Activated CD8-positive, alpha-beta memory T cell treated with anti-CD3 and anti-CD28 coated beads, Interleukin-2, amount 10 ng/mL, durations not matched to agents 7 days and 5 days (primary cell): ENCODE data around the gene ABCC10. TPM values are rescaled to one million over a fixed set of nuclear protein-coding genes. Genes with fewer than 3 reads are reported as not detected.

Experiments used
- ATAC-seq: fragments of 150-1000 bp; cut with Tn5 transposase; one replicate; pipeline ENCODE4 v1.10.0; 2021; ENCODE audit warnings: moderate library complexity
- CTCF ChIA-PET: fragments of 350-600 bp; sonication (Branson Sonifier 250); formaldehyde crosslinking; loops from one replicate; lab custom pipeline; 2021; ENCODE audit warnings: antibody characterized with exemption; lab: Charles Lee
- DNase-seq: peaks from one replicate; pipeline ENCODE4 v3.0.0-alpha.2; 2020
- H3K27ac Mint-ChIP-seq: one replicate; pipeline ENCODE4 v1.8.0; 2021; ENCODE audit warnings: mild to moderate bottlenecking, mixed read lengths
- H3K27me3 Mint-ChIP-seq: one replicate; pipeline ENCODE4 v1.8.0; 2021; ENCODE audit warnings: mixed read lengths
- H3K36me3 Mint-ChIP-seq: one replicate; pipeline ENCODE4 v1.8.0; 2021; ENCODE audit warnings: mild to moderate bottlenecking, mixed read lengths
- H3K4me1 Mint-ChIP-seq: one replicate; pipeline ENCODE4 v1.8.0; 2021; ENCODE audit warnings: mixed read lengths
- H3K4me3 Mint-ChIP-seq: one replicate; pipeline ENCODE4 v1.8.0; 2021; ENCODE audit warnings: mild to moderate bottlenecking, moderate library complexity, mixed read lengths
- H3K9me3 Mint-ChIP-seq: one replicate; pipeline ENCODE4 v1.8.0; 2022; ENCODE audit warnings: low read depth, mixed read lengths
- total RNA-seq, 2 experiments: library from RNA; stranded (reverse); gene quantifications; one replicate each; pipeline ENCODE4 v1.2.3, GENCODE V29; 2021

Gene ABCC10
- total RNA-seq, 2 experiments from 2014 or later = 52.0 to 59.6 TPM

DNA sequence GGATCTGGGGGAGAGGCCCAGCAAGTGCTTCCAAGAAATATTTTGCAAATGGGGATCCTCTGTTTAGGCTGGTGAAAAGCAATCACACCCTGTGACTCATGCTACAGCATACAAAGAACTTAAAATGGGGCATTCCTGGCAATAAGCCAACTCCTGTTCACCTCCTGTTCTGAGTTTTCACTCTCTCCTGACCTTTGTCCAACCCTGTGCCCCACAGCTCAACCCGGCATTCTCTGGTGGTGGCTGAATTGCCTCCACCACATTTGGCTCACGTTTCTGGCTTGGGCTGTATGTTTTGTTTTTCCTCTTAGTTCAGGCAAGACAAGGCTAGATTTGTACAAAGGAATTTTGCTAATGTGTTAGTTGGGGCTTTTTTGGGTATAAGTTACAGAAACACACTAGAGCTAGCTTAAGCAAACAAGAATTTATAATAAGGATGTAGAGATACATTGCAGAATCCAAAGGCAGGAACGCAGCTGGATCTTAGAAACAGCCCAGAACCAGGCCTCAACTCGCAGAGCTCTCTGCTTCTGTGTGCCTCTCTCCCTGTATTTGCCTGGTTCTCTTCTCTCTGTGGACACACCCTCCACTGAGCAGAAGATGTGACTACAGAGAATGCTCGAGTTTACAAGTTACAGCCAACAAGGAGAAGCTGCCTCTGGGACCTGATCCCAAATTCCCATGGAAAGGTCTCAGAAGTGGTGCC lies 9.4 kb downstream of the ABCC10 start:
- no peaks in the 10 kb centered on the region for H3K27me3 Mint-ChIP-seq
- H3K4me1 Mint-ChIP-seq = no peaks in the 10 kb centered on the region
- ATAC-seq (no peak), DNase-seq (no peak)
- no peak overlapping the region for H3K4me3 Mint-ChIP-seq
- CTCF ChIA-PET = interaction anchor here (2.7 kb wide), 1 partner anchor 70 kb away, joined by 7 read pairs; no protein-coding TSS in a partner anchor
- peaks cover 6% of the 10 kb centered on the region for H3K36me3 Mint-ChIP-seq
- H3K9me3 Mint-ChIP-seq = no peaks in the 10 kb centered on the region
- H3K27ac Mint-ChIP-seq = no peak overlapping the region

DNA sequence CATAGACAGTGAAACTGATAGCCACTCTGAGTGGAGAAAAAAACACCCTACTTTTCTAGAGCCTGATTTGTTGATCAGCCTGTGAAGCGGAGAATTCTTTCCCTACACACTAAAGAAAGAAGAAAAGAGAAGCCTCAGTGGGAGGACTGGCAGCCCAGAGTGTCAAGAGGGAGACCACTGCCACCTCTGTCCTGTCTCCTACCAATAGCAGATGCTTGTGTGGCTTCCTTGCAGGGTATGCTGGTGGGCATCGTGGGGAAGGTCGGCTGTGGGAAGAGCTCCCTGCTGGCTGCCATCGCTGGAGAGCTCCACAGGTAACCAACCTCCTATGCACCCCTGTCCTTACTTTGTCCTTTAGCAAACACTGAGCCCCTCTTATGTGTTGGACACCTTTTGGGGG lies 10.4 kb downstream of the ABCC10 start:
- DNase-seq (no peak), ATAC-seq (no peak)
- H3K36me3 Mint-ChIP-seq = peaks cover 5% of the 10 kb centered on the region
- H3K27ac Mint-ChIP-seq = no peak overlapping the region
- H3K4me1 Mint-ChIP-seq = no peaks in the 10 kb centered on the region
- H3K4me3 Mint-ChIP-seq = no peak overlapping the region
- CTCF ChIA-PET = interaction anchor here (2.7 kb wide), 1 partner anchor 69 kb away, joined by 7 read pairs; no protein-coding TSS in a partner anchor
- no peaks in the 10 kb centered on the region for H3K9me3 Mint-ChIP-seq
- H3K27me3 Mint-ChIP-seq = no peaks in the 10 kb centered on the region

DNA sequence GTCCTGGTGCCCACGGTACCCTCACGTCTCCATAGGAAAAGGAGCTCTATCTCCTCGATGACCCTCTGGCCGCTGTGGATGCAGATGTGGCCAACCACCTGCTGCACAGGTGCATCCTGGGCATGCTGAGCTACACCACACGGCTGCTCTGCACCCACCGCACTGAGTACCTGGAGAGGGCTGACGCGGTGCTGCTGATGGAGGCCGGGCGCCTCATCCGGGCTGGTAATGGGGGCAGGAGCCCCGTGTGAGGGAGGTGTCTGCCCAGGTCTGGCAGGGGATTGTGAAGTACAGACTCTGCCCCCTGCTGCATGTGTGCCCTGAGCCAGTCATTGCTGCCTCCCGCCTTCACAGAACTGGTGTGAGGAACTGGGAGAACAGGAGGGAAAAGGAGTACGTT lies 15.6 kb downstream of the ABCC10 start:
- Mint-ChIP-seq H3K27me3 (no peaks in the 10 kb centered on the region), H3K9me3 (no peaks in the 10 kb centered on the region), H3K4me1 (no peaks in the 10 kb centered on the region), H3K27ac (no peak overlapping the region), H3K36me3 (peaks cover 1% of the 10 kb centered on the region), H3K4me3 (no peak overlapping the region)
- ATAC-seq = no peak
- no peak for DNase-seq
- CTCF ChIA-PET = interaction anchor here (1.6 kb wide), 1 partner anchor 15 kb away, joined by 6 read pairs; the partner anchor contains the start of gene ABCC10

DNA sequence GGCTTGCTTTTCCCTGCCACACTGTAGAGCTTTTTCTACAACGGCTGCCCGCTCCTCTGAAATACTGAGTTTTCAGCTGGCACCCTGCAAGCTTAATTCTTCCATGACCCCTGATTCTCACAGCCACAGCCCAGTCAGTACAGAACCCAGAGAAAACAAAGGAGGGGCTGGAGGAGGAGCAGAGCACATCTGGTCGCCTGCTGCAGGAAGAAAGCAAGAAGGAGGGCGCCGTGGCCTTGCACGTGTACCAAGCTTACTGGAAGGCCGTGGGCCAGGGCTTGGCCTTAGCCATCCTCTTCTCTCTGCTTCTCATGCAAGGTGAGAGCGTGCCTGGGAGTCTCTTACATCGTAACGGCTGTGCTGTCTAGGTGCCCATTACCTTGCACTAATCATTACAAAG lies 16.7 kb downstream of the ABCC10 start:
- Mint-ChIP-seq H3K36me3 (peaks cover 1% of the 10 kb centered on the region), H3K9me3 (no peaks in the 10 kb centered on the region), H3K4me1 (no peaks in the 10 kb centered on the region), H3K4me3 (no peak overlapping the region), H3K27me3 (no peaks in the 10 kb centered on the region), H3K27ac (no peak overlapping the region)
- peak; percentile 12 for ATAC-seq
- no peak for DNase-seq
- CTCF ChIA-PET = interaction anchor here (1.0 to 1.6 kb wide), 4 partner anchors 10 to 63 kb away, joined by 3 to 6 read pairs (median 3); partner anchors contain the start of genes ABCC10 and DLK2

DNA sequence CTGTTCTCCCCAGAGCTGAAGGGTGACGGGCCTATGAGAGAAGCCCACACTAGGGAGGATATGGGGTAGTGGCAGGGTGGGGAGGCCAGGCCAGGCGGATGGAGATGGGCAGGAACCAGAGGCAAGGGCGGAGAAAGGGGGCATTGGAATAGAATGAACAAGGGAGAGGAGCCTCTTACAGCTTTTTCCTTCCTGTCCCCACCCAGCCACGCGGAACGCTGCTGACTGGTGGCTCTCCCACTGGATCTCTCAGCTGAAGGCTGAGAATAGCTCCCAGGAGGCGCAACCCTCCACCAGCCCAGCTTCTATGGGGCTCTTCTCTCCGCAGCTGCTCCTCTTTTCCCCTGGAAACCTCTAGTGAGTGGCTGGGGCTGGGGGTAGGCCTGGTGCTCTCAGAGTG lies 17.2 kb downstream of the ABCC10 start:
- Mint-ChIP-seq H3K9me3 (no peaks in the 10 kb centered on the region), H3K4me3 (no peak overlapping the region), H3K27ac (no peak overlapping the region), H3K36me3 (peaks cover 1% of the 10 kb centered on the region), H3K4me1 (no peaks in the 10 kb centered on the region), H3K27me3 (no peaks in the 10 kb centered on the region)
- ATAC-seq (no peak), DNase-seq (no peak)
- CTCF ChIA-PET = interaction anchor here (1.4 kb wide), 2 partner anchors 10 to 62 kb away, joined by 3 read pairs; no protein-coding TSS in a partner anchor

DNA sequence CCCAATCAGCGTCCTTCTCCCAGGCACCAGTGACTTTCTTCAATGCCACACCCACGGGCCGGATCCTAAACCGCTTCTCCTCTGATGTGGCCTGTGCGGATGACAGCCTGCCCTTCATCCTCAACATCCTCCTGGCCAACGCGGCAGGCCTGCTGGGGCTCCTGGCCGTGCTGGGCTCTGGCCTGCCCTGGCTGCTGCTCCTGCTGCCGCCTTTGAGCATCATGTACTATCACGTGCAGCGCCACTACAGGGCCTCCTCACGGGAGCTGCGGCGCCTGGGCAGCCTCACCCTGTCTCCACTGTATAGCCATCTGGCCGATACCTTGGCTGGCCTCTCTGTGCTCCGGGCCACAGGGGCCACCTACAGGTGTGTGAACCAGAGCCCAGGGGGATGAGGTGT lies 18.2 kb downstream of the ABCC10 start:
- no peaks in the 10 kb centered on the region for H3K9me3 Mint-ChIP-seq
- peaks cover 4% of the 10 kb centered on the region for H3K36me3 Mint-ChIP-seq
- DNase-seq (no peak), ATAC-seq (no peak)
- CTCF ChIA-PET = no interaction called here
- H3K27me3 Mint-ChIP-seq = no peaks in the 10 kb centered on the region
- H3K27ac Mint-ChIP-seq = no peak overlapping the region
- H3K4me1 Mint-ChIP-seq = no peaks in the 10 kb centered on the region
- H3K4me3 Mint-ChIP-seq = no peak overlapping the region

DNA sequence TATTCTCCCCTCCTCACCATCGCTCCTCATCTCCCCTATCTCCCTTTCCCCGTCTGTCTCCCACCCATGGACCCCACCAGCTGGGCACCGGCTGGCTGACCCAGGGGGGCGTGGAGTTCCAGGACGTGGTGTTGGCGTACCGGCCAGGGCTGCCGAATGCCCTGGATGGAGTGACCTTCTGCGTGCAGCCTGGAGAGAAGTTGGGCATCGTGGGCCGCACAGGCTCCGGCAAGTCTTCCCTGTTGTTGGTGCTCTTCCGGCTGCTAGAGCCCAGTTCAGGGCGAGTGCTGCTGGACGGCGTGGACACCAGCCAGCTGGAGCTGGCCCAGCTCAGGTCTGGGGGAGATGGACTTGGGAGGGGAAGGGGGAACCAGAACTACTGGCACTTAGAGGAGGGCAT lies 20.3 kb downstream of the ABCC10 start:
- CTCF ChIA-PET = interaction anchor here (0.6 kb wide), 1 partner anchor 9 kb away, joined by 3 read pairs; no protein-coding TSS in a partner anchor
- Mint-ChIP-seq H3K27ac (no peak overlapping the region), H3K4me1 (no peaks in the 10 kb centered on the region), H3K4me3 (no peak overlapping the region), H3K27me3 (no peaks in the 10 kb centered on the region), H3K9me3 (no peaks in the 10 kb centered on the region), H3K36me3 (peaks cover 4% of the 10 kb centered on the region)
- no peak for DNase-seq
- no peak for ATAC-seq

DNA sequence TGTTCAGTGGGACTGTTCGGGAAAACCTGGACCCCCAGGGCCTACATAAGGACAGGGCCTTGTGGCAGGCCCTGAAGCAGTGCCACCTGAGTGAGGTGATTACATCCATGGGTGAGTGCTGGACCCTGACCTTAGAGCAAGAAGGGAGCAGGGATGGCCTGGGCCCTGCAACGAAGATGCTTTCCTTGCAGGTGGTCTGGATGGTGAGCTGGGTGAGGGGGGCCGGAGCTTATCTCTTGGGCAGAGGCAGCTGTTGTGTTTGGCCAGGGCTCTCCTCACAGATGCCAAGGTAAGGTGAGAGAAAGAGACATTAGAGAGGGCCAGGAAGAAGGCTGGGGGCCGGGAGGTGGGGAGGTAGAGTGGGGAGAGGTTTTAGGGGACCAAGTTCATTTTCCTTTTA lies 21.6 kb downstream of the ABCC10 start:
- no peaks in the 10 kb centered on the region for H3K4me1 Mint-ChIP-seq
- H3K4me3 Mint-ChIP-seq = no peak overlapping the region
- H3K9me3 Mint-ChIP-seq = no peaks in the 10 kb centered on the region
- H3K36me3 Mint-ChIP-seq = peaks cover 6% of the 10 kb centered on the region
- DNase-seq = no peak
- CTCF ChIA-PET = interaction anchor here (1.0 kb wide), 1 partner anchor 61 kb away, joined by 3 read pairs; the partner anchor contains the start of gene LRRC73
- no peaks in the 10 kb centered on the region for H3K27me3 Mint-ChIP-seq
- no peak for ATAC-seq
- H3K27ac Mint-ChIP-seq = no peak overlapping the region

DNA sequence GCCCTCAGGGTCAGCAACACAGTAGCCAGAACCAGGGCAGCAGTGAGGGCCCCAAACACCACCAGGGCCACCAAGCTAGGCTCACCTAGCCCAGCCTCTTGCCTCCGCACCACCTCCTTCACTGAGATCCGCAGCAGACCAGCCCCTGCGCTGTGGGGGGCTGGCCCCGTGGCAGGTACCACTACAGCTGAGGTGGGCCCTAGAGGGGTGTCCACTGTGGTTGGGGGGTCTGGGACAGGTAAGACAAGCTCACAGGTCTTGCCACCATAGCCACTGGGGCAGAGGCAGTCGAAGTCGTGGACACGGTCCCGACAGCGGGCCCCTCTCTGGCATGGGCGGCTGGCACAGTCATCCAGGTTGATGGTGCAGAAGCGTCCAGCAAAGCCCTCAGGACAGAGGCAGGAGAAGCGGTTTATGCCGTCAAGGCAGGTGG lies 23.4 kb downstream of the ABCC10 start:
- H3K27ac Mint-ChIP-seq = no peak overlapping the region
- no peak for DNase-seq
- peaks cover 6% of the 10 kb centered on the region for H3K36me3 Mint-ChIP-seq
- peaks cover 7% of the 10 kb centered on the region for H3K27me3 Mint-ChIP-seq
- no peaks in the 10 kb centered on the region for H3K9me3 Mint-ChIP-seq
- no peak overlapping the region for H3K4me3 Mint-ChIP-seq
- no peak for ATAC-seq
- H3K4me1 Mint-ChIP-seq = peaks cover 2% of the 10 kb centered on the region
- CTCF ChIA-PET = interaction anchor here (0.5 to 1.0 kb wide), 2 partner anchors 56 to 101 kb away, joined by 3 read pairs; no protein-coding TSS in a partner anchor

DNA sequence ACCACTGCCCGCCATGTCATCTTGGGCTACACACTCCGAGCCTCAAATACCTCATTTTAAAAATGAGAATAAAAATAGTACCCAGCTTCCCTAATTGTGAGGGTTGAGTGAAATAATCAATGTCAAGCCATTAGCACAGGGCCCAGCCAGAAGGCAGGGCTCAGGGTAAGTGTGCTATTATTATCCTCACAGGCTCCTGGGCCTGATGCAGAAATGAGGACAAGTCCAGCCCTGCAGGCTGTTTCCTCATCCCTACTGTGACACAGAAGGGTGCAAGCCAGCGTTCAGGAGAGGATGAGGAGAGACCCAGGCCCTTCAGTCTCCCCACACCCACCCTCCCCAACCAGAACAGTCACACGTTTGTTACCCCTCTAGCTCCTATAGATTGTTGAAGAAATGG lies 24.0 kb downstream of the ABCC10 start:
- CTCF ChIA-PET = no interaction called here
- Mint-ChIP-seq H3K4me3 (no peak overlapping the region), H3K27ac (no peak overlapping the region), H3K9me3 (no peaks in the 10 kb centered on the region), H3K36me3 (peaks cover 7% of the 10 kb centered on the region), H3K27me3 (peaks cover 13% of the 10 kb centered on the region), H3K4me1 (peaks cover 6% of the 10 kb centered on the region)
- ATAC-seq = no peak
- DNase-seq = no peak

DNA sequence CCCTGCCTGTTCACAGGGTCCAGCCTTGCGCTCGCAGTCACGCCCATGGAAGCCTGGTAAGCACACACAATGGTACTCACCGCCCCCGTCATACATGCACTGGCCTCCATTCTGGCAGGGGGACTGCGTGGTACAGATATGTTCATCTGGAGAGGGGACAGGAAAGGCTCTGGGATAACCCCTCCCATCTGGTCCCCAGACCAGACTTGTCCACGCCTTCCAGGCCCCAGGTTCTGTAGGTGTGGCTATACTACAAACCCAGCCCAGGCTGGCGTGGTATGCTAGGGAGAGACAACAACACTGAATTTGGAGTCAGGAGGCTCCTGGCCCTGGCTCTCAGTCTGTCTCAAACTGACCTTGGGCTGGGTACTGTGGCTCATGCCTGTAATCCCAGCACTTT lies 24.6 kb downstream of the ABCC10 start:
- CTCF ChIA-PET = no interaction called here

DNA sequence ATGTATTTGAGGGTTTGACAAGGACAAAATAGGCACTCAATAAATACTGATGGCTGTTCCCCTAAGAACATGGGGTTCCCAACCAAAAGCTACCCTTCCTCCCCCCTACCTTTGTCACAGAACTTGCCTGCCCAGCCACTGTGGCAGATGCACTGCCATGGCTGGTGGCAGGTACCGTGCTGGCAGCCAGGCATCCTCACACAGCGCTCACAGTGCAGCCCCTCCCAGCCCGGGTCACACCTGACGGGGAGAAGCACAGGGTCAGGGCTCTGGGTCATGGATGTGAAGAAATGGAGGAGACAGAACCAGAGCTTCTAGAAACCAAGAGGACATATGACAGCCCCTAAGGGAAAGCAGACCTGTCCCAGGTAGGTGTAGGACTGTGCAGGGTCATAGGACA lies 25.6 kb downstream of the ABCC10 start:
- Mint-ChIP-seq H3K9me3 (no peaks in the 10 kb centered on the region), H3K4me1 (peaks cover 8% of the 10 kb centered on the region), H3K27me3 (peaks cover 21% of the 10 kb centered on the region), H3K27ac (no peak overlapping the region), H3K4me3 (no peak overlapping the region), H3K36me3 (peaks cover 7% of the 10 kb centered on the region)
- CTCF ChIA-PET = interaction anchor here (0.8 to 1.4 kb wide), 2 partner anchors 44 to 58 kb away, joined by 3 to 4 read pairs; no protein-coding TSS in a partner anchor
- ATAC-seq (no peak), DNase-seq (no peak)

More for the DNA sequence above, 24.6 kb downstream of the ABCC10 start:
- Mint-ChIP-seq H3K9me3 (no peaks in the 10 kb centered on the region), H3K27ac (no peak overlapping the region), H3K4me1 (peaks cover 8% of the 10 kb centered on the region), H3K27me3 (peaks cover 19% of the 10 kb centered on the region), H3K36me3 (peaks cover 9% of the 10 kb centered on the region), H3K4me3 (no peak overlapping the region)
- DNase-seq (no peak), ATAC-seq (no peak)

DNA sequence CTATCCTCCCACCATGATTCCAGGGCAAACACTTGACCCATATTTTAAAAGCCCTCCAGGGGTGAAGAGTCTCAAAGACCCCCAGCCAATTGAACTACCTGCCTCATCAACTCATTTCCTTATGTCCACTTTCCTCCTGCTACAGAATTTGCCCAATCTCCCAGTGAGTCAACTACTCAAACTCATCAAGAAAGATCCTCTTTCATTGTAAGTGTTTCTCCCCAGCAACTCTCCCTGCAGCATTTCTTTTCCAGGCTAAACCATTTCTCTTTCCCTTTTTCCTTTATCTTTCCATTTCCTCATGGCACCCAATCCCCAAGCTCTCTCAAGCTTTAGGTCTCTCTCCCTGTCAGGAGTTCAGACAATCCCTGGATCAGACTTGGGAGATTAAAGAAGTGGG lies 26.5 kb downstream of the ABCC10 start:
- Mint-ChIP-seq H3K27ac (no peak overlapping the region), H3K27me3 (peaks cover 21% of the 10 kb centered on the region), H3K9me3 (no peaks in the 10 kb centered on the region), H3K4me1 (peaks cover 8% of the 10 kb centered on the region), H3K4me3 (no peak overlapping the region), H3K36me3 (peaks cover 7% of the 10 kb centered on the region)
- DNase-seq (no peak), ATAC-seq (no peak)
- CTCF ChIA-PET = interaction anchor here (0.7 to 4.1 kb wide), 7 partner anchors 32 to 157 kb away, joined by 3 to 48 read pairs (median 3); partner anchors contain the start of gene LRRC73

DNA sequence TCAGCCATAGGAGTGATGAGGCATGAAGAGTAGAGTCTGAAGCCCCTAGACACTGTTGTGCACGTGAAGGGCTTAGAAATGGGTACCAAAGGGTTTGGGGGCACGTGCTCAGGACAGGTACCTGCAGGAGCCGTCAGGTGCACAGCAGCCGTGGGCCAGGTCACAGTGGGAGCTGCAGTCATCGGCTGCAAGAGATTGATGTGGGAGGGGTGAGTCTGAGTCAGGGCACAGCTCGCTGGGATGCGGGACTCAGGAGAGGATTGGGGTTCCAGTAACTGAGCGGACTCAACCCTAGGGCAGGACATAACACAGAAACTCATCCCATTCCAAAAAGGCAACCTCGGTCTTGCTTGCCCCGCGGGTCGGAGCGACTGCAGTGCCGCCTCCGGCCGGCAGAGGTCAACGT lies 27.0 kb downstream of the ABCC10 start:
- Mint-ChIP-seq H3K4me1 (peaks cover 8% of the 10 kb centered on the region), H3K27ac (no peak overlapping the region), H3K4me3 (peak overlapping the region; percentile 64), H3K36me3 (peaks cover 7% of the 10 kb centered on the region), H3K9me3 (no peaks in the 10 kb centered on the region), H3K27me3 (peaks cover 21% of the 10 kb centered on the region)
- ATAC-seq = peak; percentile 6
- peak; percentile 76 for DNase-seq
- CTCF ChIA-PET = interaction anchor here (0.7 to 4.1 kb wide), 6 partner anchors 32 to 157 kb away, joined by 3 to 48 read pairs (median 3); partner anchors contain the start of gene LRRC73
